Endothelial cell of umbilical vein (primary cell): ENCODE data around the gene MYCBP2. TPM values are rescaled to one million over a fixed set of nuclear protein-coding genes. Genes with fewer than 3 reads are reported as not detected.

ENCODE experiments used
- BruUV-seq: library from RNA; stranded (reverse); fragments of 400-500 nt; replicated peaks from 2 replicates; lab custom pipeline; 2021; lab: Mats Ljungman, UMichigan
- CTCF ChIA-PET: fragments of 300-600, 350-600 bp; sonication (Branson Sonifier 250); formaldehyde crosslinking; loops from one replicate; lab custom pipeline; 2021; ENCODE audit warnings: antibody characterized with exemption, inconsistent platforms; lab: Charles Lee
- POLR2A ChIA-PET: fragments of 300-600, 350-600 bp; sonication (Branson Sonifier 250); formaldehyde crosslinking; loops from one replicate; lab custom pipeline; 2021; ENCODE audit warnings: antibody characterized with exemption, inconsistent platforms; lab: Charles Lee
- DNase-seq: peaks from one replicate; pipeline ENCODE4 v3.0.0-alpha.2; 2011; ENCODE audit warnings: low read depth, low spot score
- FAIRE-seq: peaks from 2 replicates; lab custom pipeline; 2011; peaks lifted over from hg19 to GRCh38; lab: Jason Lieb, UNC
- H2AFZ ChIP-seq: 2 replicates; pipeline ENCODE4 v1.6.0; 2012; ENCODE audit warnings: low read depth, low read length, control low read depth, inconsistent platforms
- H3K27ac ChIP-seq: 2 replicates; pipeline ENCODE4 v1.5.1; 2011; ENCODE audit warnings: low read depth, mild to moderate bottlenecking, control low read depth, low read length, moderate library complexity; ENCODE audit not compliant: insufficient read depth
- H3K27me3 ChIP-seq, 2 experiments: 2 replicates each; pipeline versions ENCODE4 v1.6.0 to v1.6.1; 2011; ENCODE audit warnings: low read length in 2 of 2, mixed read lengths in 1 of 2; ENCODE audit not compliant: control insufficient read depth in 2 of 2, insufficient read depth in 2 of 2
- H3K36me3 ChIP-seq, 2 experiments: 2 replicates in 1 of 2; 3 replicates in 1 of 2; pipeline ENCODE4 v1.5.1; 2011; ENCODE audit warnings: low read length in 2 of 2, mild to moderate bottlenecking in 1 of 2, moderate library complexity in 1 of 2; ENCODE audit not compliant: control insufficient read depth in 2 of 2, insufficient read depth in 2 of 2; ENCODE audit errors: extremely low read depth in 1 of 2
- H3K4me1 ChIP-seq: 3 replicates; pipeline ENCODE4 v1.5.1; 2011; ENCODE audit warnings: mild to moderate bottlenecking, low read length; ENCODE audit not compliant: control insufficient read depth, insufficient read depth; ENCODE audit errors: extremely low read depth
- H3K4me2 ChIP-seq: 2 replicates; pipeline ENCODE4 v1.6.1; 2011; ENCODE audit warnings: low read length, control low read depth, mixed read lengths; ENCODE audit not compliant: insufficient read depth
- H3K4me3 ChIP-seq, 3 experiments: fragments of 200-600 bp in 1 of 3; sonication (generic), shearing (Covaris generic) in 1 of 3; replicated peaks in 1 of 3; 2 replicates each; pipeline ENCODE4 v1.5.1; 2011 to 2016; ENCODE audit warnings: control low read depth in 3 of 3, low read length in 3 of 3, mild to moderate bottlenecking in 2 of 3, inconsistent platforms in 1 of 3, low read depth in 1 of 3, moderate library complexity in 1 of 3; ENCODE audit not compliant: insufficient read depth in 1 of 3
- H3K79me2 ChIP-seq: 2 replicates; pipeline ENCODE4 v1.6.0; 2012; ENCODE audit warnings: low read length, inconsistent platforms; ENCODE audit not compliant: control insufficient read depth, insufficient read depth
- H3K9ac ChIP-seq: replicated peaks from 2 replicates; pipeline ENCODE3; 2011; ENCODE audit warnings: low read length, control low read depth; ENCODE audit not compliant: insufficient read depth; ENCODE audit errors: extremely low read depth
- H3K9me1 ChIP-seq: replicated peaks from 3 replicates; pipeline ENCODE4 v1.6.0; 2011; ENCODE audit warnings: mild to moderate bottlenecking, low read length; ENCODE audit not compliant: control insufficient read depth, insufficient read depth; ENCODE audit errors: extremely low read depth
- H3K9me3 ChIP-seq: replicated peaks from 2 replicates; pipeline ENCODE4 v1.5.1; 2012; ENCODE audit warnings: low read length, inconsistent platforms; ENCODE audit not compliant: control insufficient read depth, insufficient read depth
- H4K20me1 ChIP-seq: replicated peaks from 2 replicates; pipeline ENCODE3; 2011; ENCODE audit warnings: mild to moderate bottlenecking, low read length; ENCODE audit not compliant: control insufficient read depth, insufficient read depth; ENCODE audit errors: extremely low read depth
- CTCF ChIP-seq, 2 donors: IDR thresholded peaks; 1 replicate in 1 of 2; 2 replicates in 1 of 2; pipeline ENCODE4 v1.5.1; 2011; ENCODE audit warnings: low read length in 2 of 2, mild to moderate bottlenecking in 2 of 2, moderate library complexity in 2 of 2, control low read depth in 1 of 2, inconsistent platforms in 1 of 2, low read depth in 1 of 2; ENCODE audit not compliant: insufficient read depth in 1 of 2; ENCODE audit errors: extremely low read depth in 1 of 2
- EZH2 ChIP-seq: IDR thresholded peaks from 2 replicates; pipeline ENCODE4 v1.6.1; 2012; ENCODE audit warnings: borderline replicate concordance, low read depth, mild to moderate bottlenecking, moderate library complexity, low read length, inconsistent platforms; ENCODE audit not compliant: severe bottlenecking
- FOS ChIP-seq: IDR thresholded peaks from 2 replicates; pipeline ENCODE4 v1.6.1; 2011; ENCODE audit warnings: mild to moderate bottlenecking, low read length, moderate library complexity, borderline replicate concordance; ENCODE audit not compliant: insufficient read depth
- GATA2 ChIP-seq: IDR thresholded peaks from 2 replicates; pipeline ENCODE4 v1.7.0; 2011; ENCODE audit warnings: low read depth, mild to moderate bottlenecking, moderate library complexity, mixed read lengths, low read length; ENCODE audit not compliant: insufficient read length, insufficient read depth
- JUN ChIP-seq: IDR thresholded peaks from 2 replicates; pipeline ENCODE4 v1.6.1; 2011; ENCODE audit warnings: borderline replicate concordance, low read depth; ENCODE audit not compliant: insufficient read length, insufficient read depth
- MAX ChIP-seq: IDR thresholded peaks from 2 replicates; pipeline ENCODE4 v1.6.1; 2011; ENCODE audit not compliant: insufficient read depth, insufficient read length
- MYC ChIP-seq: IDR thresholded peaks from one replicate; pipeline ENCODE4 v1.6.1; 2011; ENCODE audit warnings: mild to moderate bottlenecking, low read depth, low read length
- POLR2A ChIP-seq: IDR thresholded peaks from 2 replicates; pipeline ENCODE4 v1.6.1; 2012; ENCODE audit warnings: low read depth, mild to moderate bottlenecking, control low read depth, low read length
- POLR2AphosphoS5 ChIP-seq: IDR thresholded peaks from 2 replicates; pipeline ENCODE4 v1.6.1; 2012; ENCODE audit warnings: low read depth, mild to moderate bottlenecking, control low read depth, low read length, moderate library complexity; ENCODE audit not compliant: insufficient read depth
- dilution Hi-C: fragments of 300-500 bp; cut with MboI; formaldehyde crosslinking; loops from one replicate; pipeline ENCODE4 v1.15.0; 2019; ENCODE audit warnings: low sequenced_read_pairs; ENCODE audit not compliant: extremely low pct_ligation_motif_present
- intact Hi-C: fragments of 100-400 bp; cut with micrococcal nuclease; formaldehyde crosslinking; loops from one replicate; pipeline ENCODE4 v1.10.0; 2022
- polyA plus RNA-seq, 4 experiments: library from polyadenylated mRNA; depleted of rRNA in 3 of 4; stranded (reverse) in 3 of 4; unstranded in 1 of 4; fragments of >200 nt; gene quantifications; 2 replicates each; pipeline versions ENCODE4 v1.2.1 to v1.2.3, GENCODE V29; 2011 to 2012; ENCODE audit warnings: missing spikeins in 1 of 4
- total RNA-seq: library from RNA; stranded (reverse); gene quantifications from 2 replicates; pipeline ENCODE4 v1.2.3, GENCODE V29; 2021

MYCBP2 gene
- total and polyA plus RNA-seq, 2 donors (not counting 3 experiments of a cell fraction or from before 2014, with no cell fraction given) = 30.5 to 89.8 TPM

GRCh38 chr13:77312311-77312710, 14.6 kb downstream of the MYCBP2 start:
- no peaks in the 10 kb centered on the region for H3K27me3 ChIP-seq
- H3K4me2 ChIP-seq = no peak overlapping the region
- no peak for DNase-seq
- H3K9me3 ChIP-seq = no peaks in the 10 kb centered on the region
- CTCF ChIA-PET = no interaction called here
- peaks cover 2% of the 10 kb centered on the region for H4K20me1 ChIP-seq
- no TSS peak for BruUV-seq
- H3K27ac ChIP-seq = no peak overlapping the region
- POLR2A ChIA-PET = no interaction called here
- peaks cover 76% of the 10 kb centered on the region for H3K79me2 ChIP-seq
- no peaks in the 10 kb centered on the region for H3K9me1 ChIP-seq
- no peak overlapping the region for H3K4me3 ChIP-seq
- H2AFZ ChIP-seq = no peak overlapping the region
- H3K36me3 ChIP-seq = no peaks in the 10 kb centered on the region
- dilution Hi-C loops = no loop called here
- FAIRE-seq = no peak
- TF ChIP-seq JUN = no peak
- TF ChIP-seq FOS = no peak
- TF ChIP-seq MYC = no peak
- TF ChIP-seq CTCF (IDR thresholded peaks at IDR 0.05; ENCODE audit: extremely low read depth in 1 of 2, insufficient read depth in 1 of 2, low read depth in 1 of 2, low read length in 2 of 2) = no peak
- TF ChIP-seq MAX = no peak
- TF ChIP-seq POLR2A = no peak
- no peak for TF ChIP-seq POLR2AphosphoS5
- TF ChIP-seq GATA2 = no peak
- no peak for TF ChIP-seq EZH2
- H3K4me1 ChIP-seq = peaks cover 34% of the 10 kb centered on the region
- no peak overlapping the region for H3K9ac ChIP-seq
- intact Hi-C loops = no loop called here
